Transverse colon (tissue), 3 donors: ENCODE results near the gene CDK19.

Source experiments
- POLR2A ChIP-seq: fragments of 450-650 bp; IDR thresholded peaks from one replicate; pipeline ENCODE4 v1.6.1; 2016; ENCODE audit warnings: antibody characterized with exemption, mild to moderate bottlenecking, moderate library complexity
- POLR2AphosphoS5 ChIP-seq, 3 donors: sonication (generic); formaldehyde crosslinking; IDR thresholded peaks; one replicate each; pipeline ENCODE4 v1.6.1; 2016; ENCODE audit warnings: antibody characterized with exemption in 3 of 3

DNA sequence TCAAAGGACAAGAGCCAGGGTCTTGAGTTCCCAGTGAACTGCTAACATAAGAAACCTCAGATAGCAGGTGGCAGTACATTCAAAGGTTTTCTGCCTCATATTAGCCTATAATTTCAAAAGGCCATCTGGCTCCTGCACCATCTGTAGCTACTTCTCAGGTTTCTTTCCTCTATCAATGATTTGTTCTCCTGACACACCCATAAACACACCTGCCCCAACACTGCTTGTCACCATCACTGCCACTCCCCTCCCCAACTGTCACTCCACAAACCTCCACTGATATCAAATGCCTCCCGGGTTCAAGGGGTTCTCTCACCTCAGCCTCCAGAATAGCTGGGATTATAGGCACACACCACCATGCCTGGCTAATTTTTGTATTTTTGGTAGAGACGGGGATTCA lies 186.1 kb downstream of the CDK19 start:
- TF ChIP-seq POLR2A = no peak
- TF ChIP-seq POLR2AphosphoS5 (IDR thresholded peaks at IDR 0.05) = no peak
